GM06990 (cell line): Measurements from ENCODE around the gene AK4.
A peak's percentile ranks its signal among the peaks of the same experiment; 100 is the strongest.

Experiments
- DNase-seq: peaks from one replicate; pipeline ENCODE4 v3.0.0-alpha.2; 2011; ENCODE audit not compliant: insufficient read length; ENCODE audit errors: extremely low read depth
- H3K27me3 ChIP-seq: replicated peaks from 2 replicates; pipeline ENCODE4 v1.6.0; 2011; ENCODE audit warnings: low read length; ENCODE audit not compliant: control insufficient read depth, insufficient read depth
- H3K36me3 ChIP-seq: 2 replicates; pipeline ENCODE4 v1.5.1; 2011; ENCODE audit warnings: low read length; ENCODE audit not compliant: control insufficient read depth, insufficient read depth
- H3K4me3 ChIP-seq: replicated peaks from 2 replicates; pipeline ENCODE4 v1.5.1; 2011; ENCODE audit warnings: low read depth, mild to moderate bottlenecking, control low read depth, low read length
- CTCF ChIP-seq: IDR thresholded peaks from 2 replicates; pipeline ENCODE4 v1.5.1; 2011; ENCODE audit warnings: low read length, control low read depth, mild to moderate bottlenecking, inconsistent platforms; ENCODE audit not compliant: insufficient read depth, poor library complexity, severe bottlenecking

AK4 gene

DNA sequence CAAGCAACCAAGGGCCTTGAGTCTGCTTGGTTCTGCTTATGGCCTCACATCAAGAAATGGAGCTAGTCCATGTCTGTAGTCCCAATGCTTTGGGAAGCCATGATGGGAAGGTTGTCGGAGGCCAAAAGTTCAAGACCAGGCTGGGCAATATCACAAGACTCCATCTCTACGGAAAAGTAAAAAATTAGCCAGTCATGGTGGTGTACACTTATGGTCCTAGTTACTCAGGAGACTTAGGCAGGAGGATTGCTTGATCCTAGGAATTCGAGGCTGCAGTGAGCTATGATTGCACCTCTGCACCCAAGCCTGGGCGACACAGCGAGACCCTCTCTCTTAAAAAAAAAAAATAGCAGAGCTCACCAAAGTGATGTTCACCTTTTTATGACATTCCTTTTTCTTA, 81.2 kb downstream of the AK4 start:
- no peak overlapping the region for H3K4me3 ChIP-seq
- no peaks in the 10 kb centered on the region for H3K36me3 ChIP-seq
- H3K27me3 ChIP-seq, result no peaks in the 10 kb centered on the region
- DNase-seq, result no peak
- no peak for TF ChIP-seq CTCF

DNA sequence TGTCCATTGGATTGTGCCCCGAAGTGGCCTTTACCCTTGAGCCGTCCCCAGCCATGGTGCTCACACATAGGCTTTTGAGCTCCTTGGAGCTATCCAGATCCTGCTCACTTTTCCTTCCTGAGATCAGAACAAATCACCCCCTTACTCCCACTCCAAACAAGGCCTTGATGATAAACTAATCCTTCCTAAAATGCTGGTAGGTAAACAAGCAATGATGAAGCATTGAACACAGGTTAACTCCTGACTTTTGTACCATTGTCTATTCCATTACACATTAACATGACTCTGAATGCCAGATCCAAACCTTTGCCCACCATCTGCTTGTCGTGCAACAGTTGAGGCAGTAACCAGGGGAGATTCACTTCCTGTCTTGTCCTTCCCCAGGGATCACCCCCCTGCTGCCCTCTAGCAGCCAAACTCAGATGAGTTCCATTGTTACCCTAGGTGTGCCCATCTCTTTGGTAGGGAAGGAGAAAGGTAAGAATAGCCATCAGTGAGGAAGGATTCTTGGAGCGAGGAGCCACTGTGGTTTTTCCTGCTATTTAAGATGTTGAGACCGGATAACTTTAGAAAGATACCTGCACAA, 81.8 kb downstream of the AK4 start:
- DNase-seq, result no peak
- Histone ChIP-seq H3K36me3 (no peaks in the 10 kb centered on the region), H3K27me3 (no peaks in the 10 kb centered on the region), H3K4me3 (no peak overlapping the region)
- no peak for TF ChIP-seq CTCF

GRCh38 chr1:65230731-65231481, 82.9 kb downstream of the AK4 start:
- Histone ChIP-seq H3K36me3 (no peaks in the 10 kb centered on the region), H3K4me3 (no peak overlapping the region)

DNA sequence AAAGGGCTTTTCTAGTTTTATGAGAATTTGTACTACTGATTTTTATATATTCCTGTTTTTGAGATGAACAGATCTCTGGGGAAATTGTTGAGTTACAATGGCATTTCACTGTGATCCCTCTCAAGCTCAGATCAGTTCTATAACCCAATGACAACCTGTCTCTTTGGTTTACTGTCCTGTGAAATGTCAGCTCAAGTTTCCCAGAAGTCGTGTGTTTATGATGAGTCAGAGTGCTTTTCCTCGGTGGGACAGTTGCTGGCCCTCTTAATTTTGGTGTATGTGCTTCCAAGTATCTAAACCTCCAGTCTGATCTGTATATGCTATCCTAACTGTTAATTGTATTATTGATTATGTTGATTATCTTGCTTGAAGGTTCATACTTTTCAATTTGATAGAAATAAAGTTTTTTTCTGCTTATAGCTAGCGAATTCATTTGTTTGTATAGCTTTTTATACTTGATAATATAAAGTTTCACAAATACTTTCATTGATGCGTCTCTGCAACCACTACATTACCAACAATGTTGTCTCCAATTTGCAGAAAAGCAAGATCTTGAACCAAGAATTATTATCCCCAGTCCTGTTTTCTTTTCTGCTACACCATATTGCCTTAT, 83.8 kb downstream of the AK4 start:
- no peak overlapping the region for H3K4me3 ChIP-seq
- H3K36me3 ChIP-seq, result no peaks in the 10 kb centered on the region
- no peak for DNase-seq
- H3K27me3 ChIP-seq, result no peaks in the 10 kb centered on the region
- no peak for TF ChIP-seq CTCF

More at GRCh38 chr1:65230731-65231481, 82.9 kb downstream of the AK4 start:
- no peaks in the 10 kb centered on the region for H3K27me3 ChIP-seq
- peak; percentile 22 for TF ChIP-seq CTCF
- DNase-seq, result peak; percentile 19

DNA sequence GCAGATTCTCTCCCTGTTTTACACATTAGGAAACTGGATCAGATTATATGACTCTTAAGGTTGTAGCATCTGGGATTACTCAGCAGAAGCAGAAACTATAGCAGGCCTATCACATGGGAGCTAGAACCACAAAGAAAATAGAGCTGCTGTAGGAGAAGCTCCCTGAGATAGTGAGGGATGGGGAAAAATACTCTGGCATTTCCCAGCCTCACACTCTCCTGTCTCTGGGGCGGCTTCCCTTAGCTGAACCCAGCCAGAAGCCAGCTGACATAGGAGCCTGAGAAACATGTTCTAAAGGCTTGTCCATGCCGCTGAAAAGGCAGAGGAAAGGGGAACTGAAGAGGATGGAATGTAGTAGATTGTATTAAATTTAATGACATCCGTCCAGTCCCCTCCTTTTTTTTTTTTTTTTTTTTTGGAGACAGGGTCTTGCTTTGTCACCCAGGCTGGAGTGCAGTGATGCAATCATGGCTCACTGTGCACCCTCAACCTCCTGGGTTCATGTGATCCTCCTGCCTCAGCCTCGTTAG, 84.5 kb downstream of the AK4 start:
- Histone ChIP-seq H3K4me3 (no peak overlapping the region), H3K27me3 (no peaks in the 10 kb centered on the region), H3K36me3 (no peaks in the 10 kb centered on the region)
- TF ChIP-seq CTCF, result no peak
- no peak for DNase-seq
